Ascending aorta (tissue), 2 donors: ENCODE data around the gene GIGYF1. TPM values are rescaled to one million over a fixed set of nuclear protein-coding genes. Genes with fewer than 3 reads are reported as not detected.
A peak's percentile ranks its signal among the peaks of the same experiment; 100 is the strongest.

Source experiments
- DNase-seq, 2 donors: peaks; one replicate each; pipeline ENCODE4 v3.0.0-alpha.2; 2019; ENCODE audit warnings: low spot score in 2 of 2
- H3K27ac ChIP-seq, 2 donors: fragments of 200-600 bp; sonication (generic); one replicate each; pipeline ENCODE4 v1.5.1; 2016 to 2017; ENCODE audit warnings: mild to moderate bottlenecking in 1 of 2
- H3K27me3 ChIP-seq: fragments of 200-600 bp; sonication (generic); one replicate; pipeline ENCODE4 v1.5.1; 2017
- H3K36me3 ChIP-seq, 2 donors: fragments of 200-600 bp; sonication (generic); one replicate each; pipeline ENCODE4 v1.5.1; 2016
- H3K4me1 ChIP-seq, 2 donors: fragments of 200-600 bp; sonication (generic); one replicate each; pipeline ENCODE4 v1.5.1; 2016 to 2017; ENCODE audit warnings: mild to moderate bottlenecking in 1 of 2
- H3K4me3 ChIP-seq, 2 donors: fragments of 200-600 bp; sonication (generic); one replicate each; pipeline ENCODE4 v1.5.1; 2016 to 2017; ENCODE audit warnings: mild to moderate bottlenecking in 1 of 2
- H3K9me3 ChIP-seq, 2 donors: fragments of 200-600 bp; sonication (generic); one replicate each; pipeline ENCODE4 v1.5.1; 2016
- intact Hi-C: fragments of 100-400 bp; cut with DNase I; formaldehyde crosslinking; loops from one replicate; pipeline ENCODE4 v1.15.1; 2023
- total RNA-seq: library from RNA; depleted of rRNA; stranded (reverse); fragments of >200 nt; gene quantifications from one replicate; pipeline ENCODE4 v1.1.0, GENCODE V29; 2016
- TF ChIP-seq, protein P1 (sequence below), 3 experiments: fragments of 200-600 bp in 2 of 3; fragments of 450-650 bp in 1 of 3; sonication (generic) in 2 of 3; IDR thresholded peaks; one replicate each; pipeline ENCODE4 v1.5.1; 2016 to 2019; ENCODE audit warnings: antibody characterized with exemption in 3 of 3, mild to moderate bottlenecking in 1 of 3, moderate library complexity in 1 of 3

GIGYF1 gene
- total RNA-seq, 1 donor from 2014 or later, result 31.1 TPM

DNA sequence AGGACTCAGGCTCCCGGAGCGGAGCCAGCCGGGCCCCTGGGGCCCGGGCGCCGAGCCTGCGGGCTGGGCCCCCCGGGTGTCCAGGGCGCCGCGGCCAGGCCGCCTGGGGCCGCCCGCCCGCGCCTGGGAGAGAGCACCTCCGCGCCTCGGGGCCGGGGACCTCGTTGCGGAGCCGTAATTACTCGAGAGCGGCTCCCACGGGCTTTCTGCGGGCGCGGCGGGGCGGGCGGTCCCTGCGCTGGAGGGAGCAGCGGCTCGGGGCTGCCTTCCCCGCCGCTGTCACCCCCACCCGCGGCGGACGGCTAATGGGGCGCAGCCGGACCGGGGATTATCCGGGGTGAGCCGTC lies 19.0 kb downstream of the GIGYF1 start:
- intact Hi-C loops, result loop anchor here (1.0 to 2.0 kb wide), 3 partner anchors 16 to 196 kb away; partner anchors contain the start of gene TSC22D4
- Histone ChIP-seq H3K27me3 (no peaks in the 10 kb centered on the region), H3K27ac (peak overlapping the region; percentile 96 to 99), H3K9me3 (no peaks in the 10 kb centered on the region), H3K36me3 (peaks cover 27 to 34% of the 10 kb centered on the region in 2 donors), H3K4me1 (peaks cover 3 to 12% of the 10 kb centered on the region in 2 donors), H3K4me3 (peak overlapping the region; percentile 85 to 93)
- no peak for DNase-seq
- TF ChIP-seq, protein P1, sequence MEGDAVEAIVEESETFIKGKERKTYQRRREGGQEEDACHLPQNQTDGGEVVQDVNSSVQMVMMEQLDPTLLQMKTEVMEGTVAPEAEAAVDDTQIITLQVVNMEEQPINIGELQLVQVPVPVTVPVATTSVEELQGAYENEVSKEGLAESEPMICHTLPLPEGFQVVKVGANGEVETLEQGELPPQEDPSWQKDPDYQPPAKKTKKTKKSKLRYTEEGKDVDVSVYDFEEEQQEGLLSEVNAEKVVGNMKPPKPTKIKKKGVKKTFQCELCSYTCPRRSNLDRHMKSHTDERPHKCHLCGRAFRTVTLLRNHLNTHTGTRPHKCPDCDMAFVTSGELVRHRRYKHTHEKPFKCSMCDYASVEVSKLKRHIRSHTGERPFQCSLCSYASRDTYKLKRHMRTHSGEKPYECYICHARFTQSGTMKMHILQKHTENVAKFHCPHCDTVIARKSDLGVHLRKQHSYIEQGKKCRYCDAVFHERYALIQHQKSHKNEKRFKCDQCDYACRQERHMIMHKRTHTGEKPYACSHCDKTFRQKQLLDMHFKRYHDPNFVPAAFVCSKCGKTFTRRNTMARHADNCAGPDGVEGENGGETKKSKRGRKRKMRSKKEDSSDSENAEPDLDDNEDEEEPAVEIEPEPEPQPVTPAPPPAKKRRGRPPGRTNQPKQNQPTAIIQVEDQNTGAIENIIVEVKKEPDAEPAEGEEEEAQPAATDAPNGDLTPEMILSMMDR (IDR thresholded peaks at IDR 0.05), result no peak

DNA sequence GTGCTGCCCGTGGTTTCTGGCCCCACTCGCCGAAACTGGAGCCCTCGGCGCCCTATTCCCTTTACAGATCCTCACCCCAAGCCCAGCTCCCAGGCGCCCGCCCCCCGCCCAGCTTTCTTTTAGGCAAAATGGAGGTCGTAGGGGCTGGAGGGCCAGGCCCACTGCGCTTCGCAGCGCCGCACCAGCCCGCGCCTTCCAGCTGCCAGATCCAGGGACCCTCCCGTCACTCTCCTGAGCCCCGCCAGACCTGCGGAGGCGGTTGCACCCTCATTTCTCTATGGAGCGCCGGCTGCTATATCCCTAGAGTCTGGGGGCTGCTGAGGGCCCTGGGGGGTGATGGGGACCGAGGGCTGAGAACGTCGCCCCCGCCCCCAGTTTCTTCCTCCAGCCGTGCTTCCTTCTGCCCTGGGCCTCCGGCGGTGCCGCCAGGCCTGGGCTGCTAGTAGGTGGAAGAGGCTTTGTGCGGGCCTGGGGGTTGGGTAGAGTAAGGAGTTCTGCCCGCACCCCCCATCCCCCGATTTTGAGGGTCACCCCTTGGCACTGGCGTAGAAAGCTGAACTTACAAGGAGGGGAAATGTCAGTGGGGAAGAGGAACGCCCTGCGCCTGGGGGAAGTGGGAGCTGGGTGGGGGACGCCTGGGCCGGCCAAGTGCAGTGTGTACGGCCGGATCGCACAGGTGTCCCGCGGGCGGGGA lies 19.5 kb downstream of the GIGYF1 start:
- Histone ChIP-seq H3K27me3 (no peaks in the 10 kb centered on the region), H3K4me3 (peak overlapping the region; percentile 85 to 93), H3K27ac (peak overlapping the region; percentile 96 to 99), H3K4me1 (peaks cover 3 to 10% of the 10 kb centered on the region in 2 donors), H3K36me3 (peaks cover 27 to 32% of the 10 kb centered on the region in 2 donors), H3K9me3 (no peaks in the 10 kb centered on the region)
- TF ChIP-seq, protein P1 (IDR thresholded peaks at IDR 0.05), result no peak
- no peak for DNase-seq
- intact Hi-C loops, result loop anchor here (1.0 to 5.0 kb wide), 5 partner anchors 17 to 207 kb away; partner anchors contain the start of gene TSC22D4

DNA sequence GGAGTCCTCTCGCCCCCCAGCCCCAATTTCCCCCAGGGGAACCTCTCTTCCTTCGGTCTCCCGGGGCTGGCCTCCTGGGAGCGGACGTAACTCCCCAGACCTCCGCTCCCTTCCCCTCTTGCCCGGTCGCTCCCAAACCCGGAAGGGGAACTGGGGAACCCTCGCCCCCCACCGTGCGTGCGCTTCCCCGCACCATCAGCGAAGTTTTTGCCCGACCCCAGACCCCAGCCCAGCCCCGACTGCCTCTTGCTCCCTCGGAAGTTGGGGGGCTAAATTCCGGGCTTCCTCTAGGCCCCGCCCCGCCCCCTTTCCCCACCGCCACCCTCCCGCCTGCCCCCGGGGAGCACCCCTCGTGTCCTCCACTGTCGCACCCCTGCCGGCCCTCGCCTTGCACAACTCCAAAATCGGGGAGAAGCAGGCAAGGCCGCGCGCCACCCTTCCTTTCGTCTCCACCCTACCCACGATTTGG lies 20.1 kb downstream of the GIGYF1 start:
- DNase-seq, result no peak
- peaks cover 24 to 26% of the 10 kb centered on the region in 2 donors for H3K36me3 ChIP-seq
- H3K4me3 ChIP-seq, result peak overlapping the region; percentile 85 to 93
- H3K27me3 ChIP-seq, result no peaks in the 10 kb centered on the region
- no peaks in the 10 kb centered on the region for H3K9me3 ChIP-seq
- intact Hi-C loops, result loop anchor here (1.0 to 5.0 kb wide), 8 partner anchors 62 to 246 kb away; partner anchors contain the start of genes FBXO24, LRCH4, MOSPD3 and PPP1R35
- H3K27ac ChIP-seq, result peak overlapping the region; percentile 96 to 99
- TF ChIP-seq, protein P1 (IDR thresholded peaks at IDR 0.05), result no peak
- peaks cover 3 to 9% of the 10 kb centered on the region in 2 donors for H3K4me1 ChIP-seq

DNA sequence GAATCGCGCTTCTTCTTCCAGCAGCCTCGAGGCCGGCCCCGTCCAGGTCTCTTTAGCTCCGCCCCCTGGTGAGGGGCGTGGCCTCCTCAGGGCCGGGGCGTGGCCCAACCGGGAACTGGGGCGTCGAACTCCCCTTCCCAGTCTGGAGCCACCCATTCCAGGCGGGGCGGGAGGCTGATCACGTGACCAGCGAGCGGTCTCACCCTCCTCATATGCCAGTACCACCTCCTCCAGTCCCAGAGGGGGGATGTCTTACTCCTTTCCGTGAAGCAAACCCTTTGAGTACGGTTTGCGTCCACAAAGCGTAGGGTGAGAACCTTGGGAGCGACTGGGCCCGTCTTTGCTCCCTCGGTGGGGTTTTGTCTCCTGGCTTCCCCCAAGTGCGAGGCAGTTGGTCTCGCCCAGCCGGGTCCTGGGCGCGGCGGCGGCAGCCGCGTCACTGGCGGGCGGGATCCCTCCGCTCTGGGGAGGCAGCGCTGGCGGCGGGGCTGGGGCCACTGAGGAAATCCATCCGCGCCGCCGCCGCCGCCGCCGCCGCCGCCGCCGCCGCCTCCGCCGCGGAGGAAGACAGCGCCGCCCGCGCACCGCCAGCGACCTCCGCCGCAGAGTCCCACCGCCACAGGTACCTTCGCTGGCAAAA lies 20.6 kb downstream of the GIGYF1 start, which contains the start of gene GNB2:
GNB2 (plus strand) TSS at position 439 of the 640 bp plus-strand sequence. CDS start 2,526 bp downstream, outside the sequence.
- peak within 1 kb of the TSS; percentile 96 to 99 for H3K27ac ChIP-seq
- intact Hi-C loops, result loop anchor here (1.0 to 5.0 kb wide), 7 partner anchors 61 to 245 kb away; partner anchors contain the start of genes FBXO24, LRCH4, MOSPD3 and PPP1R35
- TF ChIP-seq, protein P1 (IDR thresholded peaks at IDR 0.05), result peak in 1 of 3 experiments; percentile 12
- H3K4me3 ChIP-seq, result peak within 1 kb of the TSS; percentile 85 to 93
- H3K36me3 ChIP-seq, result peaks cover 20 to 21% of the 10 kb centered on the region in 2 donors
- H3K27me3 ChIP-seq, result no peaks in the 10 kb centered on the region
- DNase-seq, result peak; percentile 99
- peaks cover 3 to 7% of the 10 kb centered on the region in 2 donors for H3K4me1 ChIP-seq
- H3K9me3 ChIP-seq, result no peaks in the 10 kb centered on the region

DNA sequence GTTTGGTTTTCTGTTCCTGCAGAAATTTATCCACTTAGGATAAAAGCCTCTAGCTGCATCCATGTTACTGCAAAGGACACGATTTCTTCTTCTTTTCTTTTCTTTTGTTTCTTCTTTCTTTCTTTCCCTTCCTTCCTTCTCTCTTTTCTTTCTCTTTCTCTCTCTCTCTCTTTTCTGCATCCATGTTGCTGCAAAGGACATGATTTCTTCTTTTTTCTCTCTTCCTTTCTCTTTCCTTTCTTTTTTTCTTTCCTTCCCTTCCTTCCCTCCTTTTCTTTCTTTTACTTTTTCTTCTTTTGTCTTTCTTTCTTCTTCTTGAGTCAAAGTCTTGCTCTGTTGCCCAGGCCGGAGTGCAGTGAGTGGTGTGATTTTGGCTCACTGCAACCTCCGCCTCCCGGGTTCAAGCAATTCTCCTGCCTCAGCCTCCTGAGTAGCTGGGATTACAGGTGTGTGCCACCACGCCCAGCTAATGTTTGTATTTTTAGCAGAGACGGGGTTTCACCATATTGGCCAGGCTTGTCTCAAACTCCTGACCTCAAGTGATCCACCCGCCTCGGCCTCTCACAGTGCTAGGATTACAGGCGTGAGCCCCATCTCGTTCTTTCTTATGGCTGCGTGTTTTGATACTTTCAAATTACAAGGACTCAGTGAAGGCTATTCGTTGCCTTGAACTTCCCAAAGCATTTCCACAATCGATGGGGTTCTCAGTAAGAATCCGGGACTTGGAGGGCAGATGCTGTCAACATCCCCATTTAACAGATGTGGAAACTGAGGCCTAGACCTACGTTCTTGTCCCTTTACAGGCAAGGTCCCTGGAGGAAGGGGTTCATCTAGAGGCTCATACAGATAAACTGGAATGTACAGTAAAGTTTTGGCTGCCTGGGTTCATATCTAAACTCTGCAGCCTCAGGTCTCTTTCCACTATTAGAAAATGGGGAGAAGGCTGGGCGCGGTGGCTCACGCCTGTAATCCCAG lies 22.4 kb downstream of the GIGYF1 start:
- no peak overlapping the region for H3K27ac ChIP-seq
- DNase-seq, result no peak
- H3K9me3 ChIP-seq, result no peaks in the 10 kb centered on the region
- intact Hi-C loops, result loop anchor here (5.0 kb wide), 2 partner anchors 124 to 204 kb away; no protein-coding TSS in a partner anchor
- no peak overlapping the region for H3K4me3 ChIP-seq
- peaks cover 3 to 10% of the 10 kb centered on the region in 2 donors for H3K4me1 ChIP-seq
- H3K27me3 ChIP-seq, result no peaks in the 10 kb centered on the region
- peaks cover 2 to 3% of the 10 kb centered on the region in 2 donors for H3K36me3 ChIP-seq
- TF ChIP-seq, protein P1 (IDR thresholded peaks at IDR 0.05), result no peak
